ENCODE results near the gene CAMTA2.

- no peak for TF ChIP-seq CTCF (IDR thresholded peaks at IDR 0.05)
- no peak for TF ChIP-seq POLR2A (IDR thresholded peaks at IDR 0.05)
These were observed 14.8 kb upstream of the CAMTA2 start for GRCh38 chr17:5002121-5002788.

Data from Peyer's patch (tissue), 4 donors.